ENCODE measurements around the gene CCDC74B.
"Not testable (repeated sequence)": the region's sequence is repeated elsewhere in the genome, so short reads cannot be mapped to it uniquely, and the experiment has no call there.

Gene CCDC74B

DNA sequence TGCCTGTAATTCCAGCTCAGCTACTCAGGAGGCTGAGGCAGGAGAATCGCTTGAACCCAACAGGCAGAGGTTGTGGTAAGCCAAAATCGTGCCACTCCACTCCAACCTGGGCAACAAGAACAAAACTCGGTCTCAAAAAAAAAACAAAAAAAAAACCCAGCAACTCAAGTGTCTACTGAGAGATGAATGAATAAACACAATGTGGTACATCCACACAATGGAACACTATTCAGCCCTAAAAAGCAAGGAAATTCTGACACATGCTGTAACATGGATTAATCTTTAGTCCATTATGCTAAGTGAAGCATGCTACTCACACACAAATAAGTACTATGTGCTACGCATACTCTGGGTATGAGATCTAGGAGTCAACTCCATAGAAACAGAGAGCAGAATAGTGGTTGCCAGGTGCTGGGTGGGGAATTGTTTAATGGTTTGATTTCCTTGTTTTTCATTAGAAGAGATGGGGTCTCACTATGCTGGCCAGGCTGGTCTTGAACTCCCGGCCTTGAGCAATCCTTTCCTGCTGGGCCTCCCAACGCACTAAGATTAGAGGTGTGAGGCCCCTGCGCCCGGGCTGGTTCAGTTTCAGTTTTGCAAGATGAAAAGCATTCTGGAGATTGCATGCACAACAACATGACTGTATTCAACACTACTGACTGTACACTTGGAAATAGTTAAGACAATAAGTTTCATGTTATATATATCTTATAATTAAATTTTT, 20.5 kb upstream of the CCDC74B start:
- no peak for DNase-seq

GRCh38 chr2:130162968-130163367, 18.1 kb upstream of the CCDC74B start:
- DNase-seq, result no peak

DNA sequence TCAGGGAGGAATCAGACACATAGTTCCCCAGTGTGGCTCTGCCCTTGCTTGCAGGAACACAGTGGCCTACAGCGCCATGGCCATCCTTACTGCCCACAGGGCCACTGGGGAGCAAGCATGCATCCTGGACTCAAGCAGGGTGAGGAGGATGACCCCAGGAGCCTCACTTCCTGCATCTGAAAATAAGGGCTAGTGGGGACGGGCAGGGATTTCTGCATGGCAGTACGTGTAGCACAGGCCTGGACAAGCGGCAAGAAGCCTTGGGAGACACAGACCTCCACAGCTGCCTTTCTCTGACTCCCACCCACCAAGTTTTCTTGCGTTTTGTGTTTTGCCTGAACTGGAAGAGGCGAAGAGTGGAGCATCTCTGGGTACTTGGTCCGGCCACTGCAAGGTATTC, 17.6 kb upstream of the CCDC74B start:
- not testable (repeated sequence) for DNase-seq

DNA sequence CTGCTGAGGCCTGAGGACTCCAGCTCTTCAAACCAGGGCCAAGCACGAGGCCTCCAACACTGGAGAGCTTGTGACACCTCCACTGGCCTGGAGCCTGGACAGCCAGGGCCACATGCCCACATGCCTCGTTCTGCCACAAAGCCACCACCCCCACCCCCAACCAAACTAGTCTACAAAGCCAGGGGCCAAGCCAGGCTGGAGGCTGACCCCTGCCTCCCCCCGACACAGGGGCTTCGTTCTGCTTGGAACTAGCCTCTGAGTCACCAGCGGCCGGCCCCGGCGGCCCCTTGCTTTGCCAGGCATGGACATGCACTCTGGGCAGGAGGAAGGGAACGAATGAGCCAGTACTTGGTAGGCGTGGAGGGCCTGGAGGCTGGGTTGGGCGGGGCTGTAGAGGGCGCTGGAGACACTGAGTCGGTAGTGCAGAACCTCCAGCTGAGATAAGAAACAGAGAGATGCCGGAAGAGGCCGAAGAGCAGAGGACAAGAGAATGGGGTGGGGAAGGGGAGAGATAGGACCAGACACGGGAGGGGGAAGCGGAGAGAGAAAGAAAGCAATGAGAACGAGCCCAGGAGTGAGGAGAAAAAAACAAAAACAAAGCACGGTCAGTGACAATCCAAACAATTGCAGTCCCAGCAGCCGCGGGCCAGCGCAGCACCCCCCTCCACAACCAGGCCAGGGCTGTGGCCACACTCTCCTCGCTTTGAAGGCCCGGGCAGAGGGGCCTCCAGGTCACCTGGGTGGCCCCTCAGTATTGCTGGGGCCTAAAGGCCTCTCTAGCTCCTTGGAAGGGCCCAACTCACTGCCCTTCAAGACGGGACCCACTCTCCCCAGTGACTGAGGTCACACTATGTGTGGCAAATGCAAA, 16.2 kb upstream of the CCDC74B start:
- not testable (repeated sequence) for DNase-seq

DNA sequence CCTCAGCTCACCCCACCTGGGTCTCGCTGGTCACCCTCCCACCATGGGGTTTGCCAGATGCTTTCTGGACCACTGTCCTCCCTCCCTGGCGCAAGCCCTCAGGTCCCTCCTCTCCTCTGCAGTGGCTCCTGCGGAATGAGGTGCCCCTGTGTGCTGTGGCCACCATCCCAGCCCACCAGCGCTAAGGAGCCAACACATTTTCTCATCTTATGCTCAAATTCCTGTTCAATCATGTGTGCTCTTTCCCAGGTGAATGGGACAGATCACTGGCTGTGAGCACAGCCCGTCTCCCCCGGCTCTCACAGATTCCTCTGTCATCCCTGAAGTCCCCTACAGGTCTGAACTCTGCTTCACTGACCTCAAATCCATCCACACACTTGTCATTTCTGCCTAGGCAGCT, 15.2 kb upstream of the CCDC74B start:
- no peak for DNase-seq

DNA sequence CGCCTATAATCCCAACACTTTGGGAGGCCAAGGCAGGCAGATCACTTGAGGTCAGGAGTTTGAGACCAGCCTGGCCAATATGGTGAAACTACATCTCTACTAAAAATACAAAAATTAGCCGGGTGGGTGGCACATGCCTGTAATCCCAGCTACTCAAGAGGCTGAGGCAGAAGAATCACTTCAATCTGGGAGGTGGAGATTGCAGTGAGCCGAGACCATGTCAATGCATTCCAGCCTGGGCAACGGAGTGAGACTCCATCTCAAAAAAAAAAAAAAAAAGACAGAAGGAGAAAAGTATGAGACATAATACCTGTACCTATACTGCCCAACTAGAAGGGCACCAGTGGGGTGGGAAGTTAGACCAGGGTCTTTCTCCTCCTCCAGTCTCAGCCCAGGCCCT, 14.5 kb upstream of the CCDC74B start:
- DNase-seq, result not testable (repeated sequence)

- DNase-seq, result no peak
Observed at GRCh38 chr2:130158631-130159030, 13.7 kb upstream of the CCDC74B start.

GRCh38 chr2:130157825-130158514, 13.1 kb upstream of the CCDC74B start:
- not testable (repeated sequence) for DNase-seq

- not testable (repeated sequence) for DNase-seq
Observed at GRCh38 chr2:130157354-130157753, 12.4 kb upstream of the CCDC74B start.

GRCh38 chr2:130156624-130157004, 11.7 kb upstream of the CCDC74B start:
- no peak for DNase-seq

- DNase-seq, result not testable (repeated sequence)
Observed at GRCh38 chr2:130155956-130156623, 11.2 kb upstream of the CCDC74B start.

- DNase-seq, result no peak
Observed at GRCh38 chr2:130154773-130155765, 10.2 kb upstream of the CCDC74B start.

- DNase-seq, result not testable (repeated sequence)
Observed at GRCh38 chr2:130154423-130154770, 9.5 kb upstream of the CCDC74B start.

DNA sequence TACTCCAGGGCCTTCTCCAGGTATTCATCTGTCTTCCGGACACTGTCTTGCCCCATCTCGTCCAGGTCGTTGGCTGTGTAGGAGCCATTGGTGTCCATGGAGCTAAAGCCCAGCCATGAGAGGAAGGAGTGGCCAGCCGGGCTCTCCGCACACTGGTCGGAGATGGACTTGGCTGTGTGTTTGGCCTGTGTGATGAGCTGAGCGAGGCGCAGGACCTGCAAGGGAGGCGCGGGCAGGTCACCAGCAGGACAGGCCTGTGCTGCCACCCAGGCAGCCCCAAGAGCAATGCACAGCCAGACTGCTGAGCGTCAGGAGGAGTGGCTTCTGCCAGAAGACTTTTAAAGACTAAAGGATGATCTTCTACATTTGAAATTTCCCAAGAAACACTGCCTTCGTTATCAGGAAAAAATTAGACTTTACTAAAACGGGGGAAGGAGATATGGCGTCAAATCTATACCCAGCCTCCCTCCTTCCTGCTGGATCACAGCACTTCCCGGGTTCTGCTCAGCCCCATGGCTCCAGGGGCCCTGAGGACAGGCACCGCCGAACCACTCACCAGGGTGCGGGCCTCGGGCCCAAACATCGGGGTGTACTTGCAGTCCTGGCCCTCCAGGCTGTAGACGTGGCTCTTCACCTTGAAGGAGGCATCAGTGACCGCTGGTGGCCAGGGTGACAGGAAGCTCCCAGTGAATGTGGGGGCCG, 9.0 kb upstream of the CCDC74B start:
- DNase-seq, result not testable (repeated sequence)

GRCh38 chr2:130152816-130153595, 8.1 kb upstream of the CCDC74B start:
- DNase-seq, result no peak

DNA sequence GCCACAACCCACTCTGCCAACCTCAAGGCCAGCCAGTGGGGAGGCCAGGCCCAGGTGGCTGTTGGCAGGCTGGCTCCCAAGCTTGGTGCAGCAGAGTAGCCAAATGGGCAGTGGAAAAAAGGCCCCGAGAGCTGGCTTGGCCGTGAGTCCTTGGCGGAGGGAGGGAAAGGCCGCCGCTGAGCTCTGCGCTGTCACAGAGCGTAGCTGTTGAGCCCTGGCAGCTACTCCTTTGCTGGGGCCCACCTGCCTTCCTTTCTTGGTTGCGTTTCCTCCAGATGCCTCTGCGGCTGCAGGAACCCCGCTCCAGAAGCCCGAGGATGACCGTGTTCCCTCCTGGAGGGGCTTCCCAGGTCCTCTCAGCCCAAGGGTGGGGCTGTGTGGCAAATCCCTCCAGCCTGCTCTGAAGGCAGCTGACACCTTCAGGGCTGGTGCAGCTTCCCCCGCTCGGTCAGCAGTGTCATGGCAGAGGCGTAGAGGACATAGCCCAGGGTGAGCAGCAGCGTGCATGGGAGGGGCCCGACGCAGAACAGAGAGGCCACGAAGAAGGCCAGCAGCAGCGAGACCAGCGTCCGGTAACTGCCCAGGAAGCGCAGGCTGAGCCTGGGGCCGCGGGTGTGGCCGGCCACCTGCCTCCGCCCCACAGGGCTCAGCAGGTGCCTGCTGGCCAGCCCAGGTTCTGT, 7.4 kb upstream of the CCDC74B start:
- DNase-seq, result not testable (repeated sequence)

GRCh38 chr2:130151145-130151512, 6.2 kb upstream of the CCDC74B start:
- DNase-seq, result not testable (repeated sequence)

DNA sequence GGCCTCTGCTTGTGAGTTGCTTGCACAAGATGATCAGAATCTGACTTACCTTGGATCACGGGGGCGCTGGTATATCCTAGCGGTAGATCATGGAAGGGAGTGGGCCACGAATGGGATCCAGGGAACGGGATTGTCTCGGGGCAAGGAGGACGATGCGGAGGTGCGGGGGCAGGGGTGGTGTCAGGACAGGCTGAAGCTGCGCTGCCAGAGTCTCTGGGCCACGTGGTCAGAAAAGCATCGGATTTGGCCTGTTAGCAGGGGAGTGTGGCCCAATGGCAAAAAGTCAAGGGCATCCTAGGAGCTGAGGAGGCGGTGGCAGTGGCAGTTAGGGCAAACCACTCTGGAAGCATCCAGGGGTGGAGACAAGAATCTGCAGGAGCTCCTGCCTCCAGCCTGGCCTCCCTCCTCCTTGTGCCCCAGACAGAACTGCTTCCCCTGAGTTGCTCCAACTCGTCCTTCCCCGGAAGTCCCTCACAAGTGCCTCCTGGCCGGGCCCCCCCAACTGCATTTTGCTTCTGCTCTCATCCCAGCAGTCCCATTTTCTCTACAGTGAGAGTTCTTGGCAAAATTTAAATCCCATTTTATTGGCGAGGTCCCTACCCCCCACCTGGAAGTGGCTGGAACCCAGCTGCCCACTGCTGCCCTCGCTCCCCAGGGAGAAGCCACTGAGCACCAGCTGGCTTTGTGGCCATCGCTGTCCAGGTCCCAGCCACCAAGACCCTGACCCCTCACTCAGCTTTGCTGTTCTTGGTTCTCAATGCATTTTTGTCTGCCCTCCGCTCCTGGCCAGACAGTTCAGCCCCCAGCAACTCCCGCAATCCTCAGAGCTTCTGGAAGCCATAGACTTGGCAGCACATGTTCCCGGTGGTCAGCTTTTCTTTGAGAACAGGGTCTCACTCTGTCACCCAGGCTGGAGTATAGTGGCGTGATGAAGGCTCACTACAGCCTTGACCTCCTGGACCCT, 5.6 kb upstream of the CCDC74B start:
- no peak for DNase-seq

Data from stimulated activated CD4-positive, alpha-beta T cell treated with anti-CD3 and anti-CD28 coated beads, Interleukin-2, amount 100 ng/mL, for 24 hours (primary cell).